NCI-H2196 treated with DMSO at 0.1 percent for 48 hours (cell line): ENCODE results near the gene INSIG2.
A peak's percentile ranks its signal among the peaks of the same experiment; 100 is the strongest.

Source experiments
- DNase-seq: peaks from one replicate; lab custom pipeline; 2025; ENCODE audit not compliant: unreplicated experiment; lab: John Stamatoyannopoulos, UW

INSIG2 gene

DNA sequence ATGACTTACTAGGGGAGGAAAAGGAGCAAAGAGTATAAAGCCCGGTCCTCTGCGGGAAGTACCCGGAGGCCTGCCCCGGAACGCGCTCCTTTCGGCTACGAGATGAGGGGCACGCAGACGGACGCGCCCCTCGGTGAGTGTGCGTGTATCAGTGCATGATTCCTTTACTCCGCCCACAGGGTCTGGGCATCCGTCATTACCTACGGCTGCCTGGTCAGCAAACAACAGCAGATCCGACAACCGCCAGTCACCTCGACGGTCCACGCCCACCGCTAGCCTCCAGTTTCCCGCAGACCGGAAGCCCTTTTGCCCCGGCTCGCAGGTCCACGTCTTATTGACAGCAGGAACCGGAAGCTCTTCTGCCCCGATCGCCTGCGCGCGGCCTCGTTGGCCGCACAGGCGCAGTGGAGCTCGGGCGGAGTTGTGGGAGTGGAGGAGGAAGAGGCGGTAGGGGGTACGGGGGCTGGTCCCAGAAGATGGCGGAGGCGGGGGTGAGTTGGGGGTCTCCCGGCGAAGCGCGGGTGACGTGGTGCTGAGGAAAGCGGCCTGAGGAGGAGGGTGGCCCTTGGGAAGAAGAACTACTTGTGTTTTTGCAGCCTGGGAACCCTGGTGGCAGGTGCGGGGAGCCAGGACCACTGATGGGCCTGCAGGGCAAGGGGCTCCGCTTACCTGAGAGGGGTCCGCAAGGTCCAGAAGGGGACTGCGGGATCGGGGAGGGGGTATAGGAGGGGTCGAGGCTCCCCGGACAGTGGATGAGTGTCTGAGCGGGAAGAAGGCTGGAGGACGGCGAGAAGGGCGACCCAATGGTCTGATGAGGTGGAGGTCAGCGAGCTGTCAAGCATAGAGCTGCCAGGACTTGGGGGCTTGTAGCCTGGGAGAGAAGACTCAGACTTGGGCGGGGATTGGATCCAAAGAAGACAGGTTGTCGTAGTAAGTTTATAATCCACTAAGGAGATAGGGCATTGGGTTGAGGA lies at the start of gene INSIG2:
Gene INSIG2, plus strand, starts transcription at position 421 of the 974 bp plus-strand sequence. CDS start 8,086 bp downstream, outside the sequence.
- DNase-seq: peak; percentile 91

DNA sequence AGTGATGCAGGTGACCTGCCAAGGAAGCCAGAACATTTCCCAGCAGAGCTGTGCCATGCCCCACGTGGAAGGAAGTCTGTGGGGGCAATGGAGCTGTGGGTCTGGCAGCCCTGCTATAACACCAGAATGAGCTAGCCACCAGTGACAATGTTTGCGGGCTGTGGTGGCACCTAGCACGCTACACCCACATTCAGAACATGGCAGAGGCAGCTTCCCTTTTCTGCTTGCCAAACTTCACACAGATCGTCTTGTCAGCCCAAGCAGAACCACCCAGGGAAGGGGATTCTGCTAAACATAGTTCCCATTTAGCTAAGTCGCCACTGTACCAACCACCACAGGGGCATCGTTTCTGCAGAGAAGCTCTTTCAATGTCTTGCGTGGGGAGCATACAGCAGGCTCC lies 47.4 kb upstream of the INSIG2 start:
- no peak for DNase-seq

DNA sequence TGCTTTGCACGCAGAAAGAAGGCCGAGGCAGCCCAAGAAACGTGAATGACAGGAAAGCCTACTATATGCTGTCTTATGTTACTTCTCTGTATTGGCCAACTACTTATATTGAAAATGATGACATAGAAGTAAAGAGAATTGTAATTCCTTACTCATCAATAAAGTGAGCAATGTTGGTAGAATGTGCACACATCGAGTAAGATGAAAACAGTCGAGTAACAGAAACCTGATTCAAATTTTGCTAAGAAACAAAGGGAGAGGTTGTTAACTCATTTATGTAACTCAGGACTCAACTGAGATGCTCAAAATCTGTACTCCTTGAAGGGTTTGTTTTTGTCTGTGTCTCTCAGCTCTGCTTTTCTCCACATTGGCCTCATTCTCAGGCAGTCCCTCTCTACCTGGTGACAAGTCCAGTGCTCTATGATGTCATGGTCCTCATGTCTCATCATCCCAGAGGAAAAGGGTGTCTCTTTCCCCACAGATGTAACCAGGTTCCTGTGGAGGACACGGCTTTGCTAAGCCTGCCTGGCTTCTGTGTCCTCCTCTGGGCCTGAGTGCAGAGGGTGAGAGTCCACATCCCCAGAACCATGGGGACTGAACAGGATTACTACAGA lies 44.1 kb upstream of the INSIG2 start:
- no peak for DNase-seq

DNA sequence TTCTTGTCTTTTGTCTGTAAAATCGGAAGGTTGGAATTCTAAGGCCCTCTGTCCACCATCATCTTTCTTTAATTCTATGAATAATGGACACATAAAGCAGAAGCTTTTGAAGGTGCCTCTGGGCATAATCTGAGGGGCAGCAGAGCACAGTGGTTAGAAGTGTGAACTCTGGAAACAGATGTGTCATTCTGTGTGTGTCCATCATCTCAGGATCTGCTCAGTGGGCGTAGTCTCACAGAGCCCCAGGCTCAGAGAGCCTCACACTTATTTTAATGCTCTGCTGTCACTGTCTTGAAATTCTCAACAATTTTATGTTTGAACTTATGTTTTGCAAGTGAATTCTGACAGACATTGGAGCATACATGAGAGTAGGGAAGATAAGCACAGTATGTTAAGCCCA lies 43.4 kb upstream of the INSIG2 start:
- no peak for DNase-seq

DNA sequence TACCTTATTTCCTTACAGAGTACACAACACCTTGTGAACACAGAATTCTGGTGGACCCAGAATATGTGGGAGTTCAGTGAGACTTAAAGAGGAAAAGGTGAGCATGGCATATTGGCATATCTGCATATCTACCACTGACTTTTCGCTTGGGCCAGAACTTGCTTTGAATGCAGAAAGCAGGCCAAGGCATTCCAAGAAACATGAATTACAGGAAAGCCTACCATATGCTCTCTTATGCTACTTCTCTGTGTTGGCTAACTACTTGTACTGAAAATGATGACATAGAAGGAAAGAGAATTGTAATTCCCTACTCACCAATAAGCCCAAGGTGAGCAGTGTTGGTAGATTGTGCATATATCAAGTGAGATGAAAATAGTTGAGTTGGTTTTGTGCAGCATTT lies 43.0 kb upstream of the INSIG2 start:
- DNase-seq: no peak

DNA sequence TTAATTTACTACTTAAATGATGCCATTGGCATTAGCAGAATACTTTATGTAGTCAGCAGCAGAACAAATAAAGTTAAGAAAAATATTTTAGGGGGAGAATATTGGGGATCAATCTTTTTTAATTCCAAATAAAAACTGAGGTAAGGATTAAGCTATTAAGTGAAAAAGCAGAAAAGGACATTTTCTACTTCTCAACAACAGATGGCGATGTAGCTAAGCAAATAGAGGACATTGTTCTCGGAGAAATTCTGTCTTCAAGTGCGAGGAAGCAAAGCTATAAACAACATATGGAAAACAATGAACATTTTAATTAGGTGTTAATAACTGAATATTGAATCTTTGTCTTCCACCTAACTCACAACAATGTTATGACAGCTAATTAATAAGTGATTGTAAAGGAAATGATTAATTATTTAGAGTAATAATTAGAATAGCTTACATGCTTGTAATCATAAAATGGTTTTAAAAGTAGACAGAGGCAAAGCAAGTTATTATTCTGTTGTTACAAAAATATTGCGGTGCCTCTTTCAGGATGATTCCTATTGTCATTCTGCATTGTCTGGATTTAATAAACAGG lies 41.5 kb upstream of the INSIG2 start:
- peak; percentile 28 for DNase-seq

DNA sequence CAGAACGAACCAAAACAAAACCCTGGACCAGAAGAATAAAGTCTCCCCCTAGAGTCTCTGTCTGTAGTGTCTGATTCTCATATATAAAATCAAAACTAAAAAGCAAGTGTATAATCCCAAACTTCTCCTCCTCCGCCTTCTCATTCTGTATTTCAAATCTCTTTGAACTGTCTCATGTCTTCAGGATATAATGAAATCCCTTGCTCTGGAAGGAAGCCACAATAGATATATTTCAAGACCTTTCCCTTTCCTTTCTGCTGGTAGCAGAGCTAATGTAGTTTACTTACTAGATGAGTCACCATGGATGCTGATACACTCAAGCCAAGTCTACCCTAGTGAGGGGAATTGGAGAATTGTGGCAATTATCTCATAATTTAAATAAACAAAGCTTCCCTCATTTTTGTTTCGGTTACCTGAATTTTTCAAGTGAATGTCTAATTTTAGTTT lies 40.9 kb upstream of the INSIG2 start:
- peak; percentile 4 for DNase-seq

DNA sequence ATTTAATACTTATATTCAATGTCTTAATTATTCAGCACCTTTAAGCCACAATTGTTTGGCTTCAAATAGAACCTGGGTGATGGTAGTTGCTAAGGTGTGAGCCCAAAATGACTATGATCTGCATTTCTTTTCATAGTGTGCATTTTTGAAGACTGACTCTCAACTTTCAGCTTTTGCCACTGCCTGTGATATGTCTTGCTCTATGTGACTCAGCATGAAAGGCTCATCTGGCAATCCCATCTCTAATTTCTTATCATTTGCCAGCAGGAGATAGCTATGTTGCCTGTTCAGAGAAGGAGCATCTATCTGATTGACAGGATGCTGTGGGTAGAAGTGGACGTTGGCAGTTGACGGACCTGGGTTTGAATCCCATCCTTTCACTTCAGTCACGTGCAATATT lies 39.9 kb upstream of the INSIG2 start:
- DNase-seq: no peak

DNA sequence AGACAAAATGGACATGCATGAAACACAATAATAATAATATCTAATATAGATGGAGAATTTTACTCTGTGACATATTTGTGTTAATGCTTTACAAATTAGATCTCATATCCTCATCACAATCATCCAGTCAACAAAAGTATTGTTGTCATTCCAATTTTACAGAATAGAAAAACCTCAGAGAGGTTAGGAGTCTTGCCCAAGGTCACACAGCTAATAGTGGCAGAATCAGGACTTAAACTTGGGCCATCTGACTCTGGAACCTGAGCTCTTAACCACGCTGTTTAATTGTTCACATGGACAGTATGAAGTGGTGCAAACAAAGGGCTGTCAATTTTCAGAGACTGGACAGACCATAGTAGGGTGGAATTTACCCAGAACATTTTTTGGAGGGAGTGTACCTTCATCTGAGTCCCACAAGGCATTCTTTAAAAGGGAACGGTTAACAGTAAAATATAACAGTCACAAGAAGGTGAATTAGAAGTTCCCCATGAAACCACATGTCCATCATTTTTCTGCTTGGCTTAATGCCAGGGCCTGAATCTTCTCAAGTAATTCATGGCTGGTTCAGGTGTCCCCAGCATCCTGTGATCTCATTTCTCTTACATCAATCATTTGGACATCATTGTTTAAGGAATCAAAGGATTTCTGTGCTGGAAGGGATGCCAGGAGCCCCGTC lies 39.0 kb upstream of the INSIG2 start:
- no peak for DNase-seq

DNA sequence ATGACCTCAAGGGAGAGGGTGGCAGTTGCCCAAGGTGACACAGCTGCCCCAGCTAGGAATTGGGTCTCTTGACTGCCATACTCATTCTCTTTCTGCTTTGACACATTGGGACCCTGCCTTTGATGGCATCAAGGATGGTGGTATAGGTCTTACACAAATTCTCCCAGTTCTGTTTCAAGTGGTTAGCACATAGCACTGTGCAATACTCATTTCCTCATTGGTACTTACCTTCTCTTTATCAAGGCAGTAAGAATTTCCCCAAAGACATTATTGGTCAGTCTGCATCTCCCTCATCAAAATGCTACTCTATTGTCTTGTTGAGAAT lies 38.5 kb upstream of the INSIG2 start:
- DNase-seq: no peak

DNA sequence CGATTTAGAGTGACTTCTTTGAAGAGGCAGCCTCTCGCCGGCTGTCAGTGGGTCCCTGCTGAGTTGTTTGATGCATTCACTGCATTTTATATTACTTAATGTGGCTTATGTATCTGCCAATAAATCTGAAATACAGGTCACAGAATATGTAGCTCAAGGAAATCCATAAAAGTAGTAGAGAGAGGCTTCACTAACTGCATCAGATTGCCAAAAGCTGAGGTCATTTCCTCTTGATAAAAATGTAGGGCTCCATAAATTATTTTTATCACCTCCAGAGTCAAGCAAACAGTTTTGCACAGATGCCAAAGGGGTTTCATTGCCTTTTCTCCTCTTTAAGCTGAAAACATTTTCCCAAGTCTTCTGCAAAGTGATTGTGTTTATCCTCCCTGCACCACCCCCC lies 37.9 kb upstream of the INSIG2 start:
- no peak for DNase-seq

DNA sequence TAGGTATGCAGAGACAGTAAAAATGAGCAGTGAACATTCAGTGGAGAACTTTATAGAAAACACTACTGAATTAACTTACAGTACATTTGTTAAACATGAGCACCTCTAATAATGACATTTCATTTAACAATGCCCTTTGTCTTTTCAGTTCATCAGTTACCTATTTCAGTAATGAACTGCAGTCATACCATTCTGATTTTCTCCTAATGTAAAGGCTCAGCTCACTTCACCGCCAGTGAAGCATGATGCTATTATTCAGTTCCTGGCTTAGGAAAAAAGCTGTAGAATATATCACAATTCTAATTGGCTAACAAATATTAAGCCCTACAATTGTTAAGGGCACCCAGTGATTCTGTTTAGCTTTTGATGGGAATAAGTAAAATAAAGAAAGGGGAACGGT lies 37.3 kb upstream of the INSIG2 start:
- DNase-seq: no peak

DNA sequence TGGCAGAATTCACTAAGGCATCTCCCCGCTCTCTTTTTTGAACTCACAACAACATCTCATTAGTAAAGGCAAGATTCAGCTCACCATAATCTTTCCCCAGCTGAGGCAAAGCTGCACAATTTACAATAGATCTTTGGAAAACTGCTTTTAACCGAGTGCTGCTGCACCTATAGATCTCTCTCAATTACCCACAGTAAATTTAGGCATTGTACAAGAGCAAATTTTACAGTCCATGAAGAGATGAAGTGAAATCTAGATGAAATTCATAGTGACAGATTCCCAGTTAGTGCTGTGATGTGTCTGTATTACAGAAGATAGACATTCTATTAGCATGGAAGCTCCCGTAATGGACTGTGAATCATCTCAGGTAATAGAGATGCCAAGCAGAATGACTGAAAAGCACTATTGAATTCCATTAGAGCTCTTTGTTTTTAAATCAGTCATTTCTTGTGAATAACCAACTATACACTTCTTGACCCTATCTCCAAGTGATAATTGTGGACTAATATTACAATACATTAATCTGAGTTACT lies 36.4 kb upstream of the INSIG2 start:
- DNase-seq: no peak

DNA sequence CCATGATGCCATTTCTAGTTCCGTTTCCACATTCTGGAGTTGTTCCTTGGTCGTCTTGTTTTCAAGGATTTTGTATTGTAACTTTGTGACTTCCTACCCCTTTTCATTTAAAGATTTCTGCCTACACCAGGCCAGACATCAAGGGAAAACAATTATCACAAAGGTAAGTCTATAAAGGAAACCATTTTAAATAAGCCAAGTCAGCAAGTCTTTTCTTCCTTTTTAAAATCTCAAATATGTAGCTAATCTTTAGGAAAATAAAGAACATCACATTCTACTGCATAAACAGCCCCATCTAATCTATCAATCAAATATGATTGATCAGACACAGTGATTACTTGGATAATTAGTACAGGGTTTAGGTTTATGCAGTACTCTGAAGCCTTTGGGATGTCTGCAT lies 35.8 kb upstream of the INSIG2 start:
- no peak for DNase-seq

DNA sequence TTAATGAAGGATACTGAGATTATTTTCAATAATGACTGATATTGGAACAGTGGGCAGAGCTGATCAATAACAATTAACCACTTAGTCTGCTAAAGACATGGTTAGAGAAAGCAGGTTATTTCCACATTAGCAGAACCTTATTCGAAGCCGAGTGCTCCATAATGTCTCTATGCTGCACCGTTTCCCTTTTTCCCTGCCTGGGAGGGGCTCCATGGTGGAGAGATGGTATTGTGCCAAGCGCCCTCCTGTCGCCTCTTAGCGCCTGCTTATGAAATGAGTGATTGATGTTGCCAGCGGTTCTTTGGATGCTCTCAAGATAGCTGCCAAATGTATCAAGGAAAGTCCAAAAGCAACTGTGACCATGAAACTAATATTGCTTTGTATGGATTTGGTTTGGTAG lies 34.6 kb upstream of the INSIG2 start:
- DNase-seq: no peak

DNA sequence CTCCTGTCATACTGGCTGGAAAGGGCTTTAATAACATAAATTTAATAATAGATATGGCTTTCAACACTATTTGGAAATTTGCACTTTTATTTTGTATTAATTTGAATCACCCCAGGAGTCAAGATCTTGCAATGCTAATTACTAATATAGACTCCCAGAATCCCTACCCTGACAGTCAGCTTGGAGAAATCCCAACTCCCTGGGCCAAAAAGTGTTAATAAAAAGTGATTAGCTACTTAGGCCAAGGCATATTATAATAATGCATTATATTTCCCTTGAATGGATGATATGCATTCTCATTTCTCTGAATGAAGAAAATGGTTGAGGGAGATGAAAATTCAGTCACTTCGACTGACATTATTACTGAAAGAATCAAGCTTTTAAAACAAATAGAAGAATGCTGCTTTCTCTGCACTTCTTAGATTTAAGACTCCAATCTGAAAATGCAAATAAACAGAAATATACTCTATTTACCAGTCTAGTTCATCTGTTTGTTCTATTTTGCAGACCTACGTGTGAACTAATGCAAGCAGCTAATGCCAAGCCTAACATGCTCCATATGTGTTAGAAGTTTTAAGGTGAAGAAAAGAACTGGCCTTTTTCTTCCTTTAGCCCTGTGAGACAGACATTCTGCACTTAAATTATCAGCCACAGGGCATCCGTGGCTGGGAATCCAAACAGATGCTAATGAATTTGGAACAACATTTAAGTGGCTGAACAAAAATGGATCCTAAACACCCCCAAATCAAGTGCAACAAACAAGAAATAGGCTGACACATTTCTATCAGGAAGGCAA lies 33.9 kb upstream of the INSIG2 start:
- DNase-seq: no peak

DNA sequence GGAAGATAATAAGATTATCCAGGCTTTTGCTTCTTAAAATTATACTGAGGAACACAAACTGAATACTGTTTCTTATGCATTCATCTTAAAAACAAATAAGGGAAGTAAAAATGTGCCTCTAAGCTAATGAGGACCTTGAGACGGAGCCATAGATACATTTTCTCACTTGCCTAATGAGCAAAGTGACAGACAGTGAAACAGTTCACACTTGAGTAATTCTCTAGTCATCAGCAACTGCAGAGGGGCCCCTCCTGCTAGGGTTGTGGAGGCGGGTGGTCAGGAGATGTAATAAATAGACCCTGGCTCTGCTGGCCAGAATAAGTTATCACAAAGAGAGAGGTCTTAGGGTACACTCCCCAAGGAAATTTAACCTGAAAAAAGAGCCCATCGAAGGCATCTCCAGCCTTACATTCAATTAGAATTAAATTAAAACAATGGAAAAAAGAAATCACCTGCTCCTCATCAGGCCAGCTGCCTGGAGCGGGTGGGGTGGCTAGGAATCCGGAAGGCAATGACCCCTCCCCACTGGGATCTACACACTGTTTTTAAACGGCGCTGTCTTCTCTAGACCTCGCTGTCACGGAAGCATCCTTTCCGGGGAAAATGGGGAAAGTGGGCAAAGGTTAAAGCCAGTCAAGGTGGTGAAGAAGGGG lies 32.6 kb upstream of the INSIG2 start:
- DNase-seq: no peak

DNA sequence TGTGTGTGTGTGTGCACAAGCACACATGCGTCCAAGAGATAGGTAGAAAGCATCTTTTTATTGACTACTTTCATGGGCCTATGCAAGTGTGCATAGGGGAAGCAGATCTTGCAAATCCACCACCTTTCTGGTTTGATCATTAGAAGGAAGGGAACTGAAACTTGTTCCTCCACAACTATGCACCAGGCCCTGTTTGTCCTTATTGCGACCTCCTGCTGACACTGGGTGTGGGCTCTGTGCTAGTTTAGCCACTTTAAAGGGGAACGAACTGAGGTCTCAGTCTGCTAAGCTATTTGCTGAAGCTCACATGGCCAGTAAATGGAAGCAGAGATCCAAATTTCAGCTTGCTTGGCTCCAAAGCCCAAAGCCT lies 32.1 kb upstream of the INSIG2 start:
- no peak for DNase-seq

DNA sequence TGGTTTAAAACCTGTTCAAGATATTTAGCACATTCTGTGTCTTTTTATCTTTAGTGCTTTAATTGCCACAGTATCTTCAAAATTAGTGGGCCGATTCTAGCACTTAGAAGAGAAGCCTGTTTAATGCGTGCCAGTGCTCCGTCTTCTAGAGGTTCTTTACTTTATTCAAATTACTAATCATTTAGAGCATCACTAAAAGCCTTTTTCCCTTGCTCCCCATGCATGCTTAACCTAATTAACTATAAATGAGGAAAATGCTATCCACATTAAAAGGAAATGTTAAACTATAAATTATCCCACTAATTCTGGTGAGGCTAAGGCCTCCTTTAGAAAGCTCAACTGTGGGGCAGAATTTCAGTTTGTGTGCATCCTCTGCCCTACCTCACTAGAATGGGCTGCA lies 31.5 kb upstream of the INSIG2 start:
- DNase-seq: no peak

DNA sequence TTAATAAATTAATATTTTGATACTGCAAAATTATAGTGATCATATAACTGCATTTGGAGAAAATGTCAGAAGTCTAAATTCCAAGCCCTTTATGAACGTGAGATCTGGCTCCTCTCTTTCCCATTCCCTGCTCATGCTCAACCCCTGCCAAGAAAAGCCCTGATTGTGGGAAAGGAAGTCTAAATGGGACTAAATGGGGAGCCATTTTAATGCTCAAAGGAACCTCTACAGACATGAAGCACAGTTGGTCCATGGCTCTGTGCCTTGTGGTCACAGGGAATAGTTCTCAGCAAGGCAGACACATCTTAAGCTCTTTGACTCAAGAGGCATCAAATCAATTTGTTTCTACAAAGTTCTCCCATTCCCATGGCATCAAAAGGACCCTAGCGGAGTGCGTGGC lies 29.3 kb upstream of the INSIG2 start:
- DNase-seq: no peak
